ENCODE data around the gene SRSF9.
"Not testable (repeated sequence)": the region's sequence is repeated elsewhere in the genome, so short reads cannot be mapped to it uniquely, and the experiment has no call there.

SRSF9 gene, protein sequence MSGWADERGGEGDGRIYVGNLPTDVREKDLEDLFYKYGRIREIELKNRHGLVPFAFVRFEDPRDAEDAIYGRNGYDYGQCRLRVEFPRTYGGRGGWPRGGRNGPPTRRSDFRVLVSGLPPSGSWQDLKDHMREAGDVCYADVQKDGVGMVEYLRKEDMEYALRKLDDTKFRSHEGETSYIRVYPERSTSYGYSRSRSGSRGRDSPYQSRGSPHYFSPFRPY

GRCh38 chr12:120469450-120470149 is at the start of gene SRSF9:
TSS of gene SRSF9 (minus strand) at chr12:120469748. CDS start at chr12:120469609, 139 bp downstream.
- peak; percentile 91 to 97 for DNase-seq

- DNase-seq: not testable (repeated sequence)
These were observed 49.8 kb upstream of the SRSF9 start for GRCh38 chr12:120519324-120519723.

DNA sequence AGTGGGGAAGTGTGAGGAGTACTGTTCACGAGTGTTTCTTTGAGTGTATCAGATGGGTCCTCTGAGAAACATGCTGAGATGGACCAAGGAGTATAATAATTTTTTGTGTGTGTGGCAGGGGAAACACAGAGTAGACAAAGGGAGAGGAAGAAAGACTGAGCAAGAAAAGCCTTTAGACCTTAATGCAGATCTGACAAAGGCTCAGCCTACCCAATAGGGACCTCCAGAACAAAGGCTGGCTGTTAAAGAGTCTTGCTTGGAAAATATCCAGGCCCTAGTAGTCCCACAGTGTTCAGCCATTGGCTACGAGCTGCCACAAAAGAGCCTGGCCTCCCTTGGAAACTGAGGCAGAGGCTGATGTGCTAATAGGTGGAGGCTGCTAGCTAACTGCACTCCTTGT is 45.9 kb upstream of the SRSF9 start:
- DNase-seq: no peak

DNA sequence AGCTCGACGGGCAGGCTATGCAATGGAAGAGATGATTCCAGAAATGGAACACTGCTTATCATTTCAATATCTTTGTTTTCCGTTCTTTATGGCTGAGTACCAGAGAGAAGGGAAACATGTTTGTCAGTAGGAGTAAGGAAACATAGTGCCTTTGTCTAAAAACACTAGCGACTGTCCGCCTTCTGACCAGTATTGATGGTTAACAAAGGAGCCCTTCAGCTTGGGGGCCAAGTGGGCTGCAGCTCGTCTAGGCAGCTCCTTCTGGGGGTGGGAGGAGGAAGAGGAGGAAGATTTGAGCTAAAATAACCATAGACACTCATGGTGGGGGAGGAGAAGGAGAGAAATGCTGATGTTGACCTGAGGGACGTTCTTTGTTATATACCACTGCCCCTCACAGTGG is 44.5 kb upstream of the SRSF9 start:
- DNase-seq: no peak

GRCh38 chr12:120508537-120508936 is 39.0 kb upstream of the SRSF9 start:
- no peak for DNase-seq

DNA sequence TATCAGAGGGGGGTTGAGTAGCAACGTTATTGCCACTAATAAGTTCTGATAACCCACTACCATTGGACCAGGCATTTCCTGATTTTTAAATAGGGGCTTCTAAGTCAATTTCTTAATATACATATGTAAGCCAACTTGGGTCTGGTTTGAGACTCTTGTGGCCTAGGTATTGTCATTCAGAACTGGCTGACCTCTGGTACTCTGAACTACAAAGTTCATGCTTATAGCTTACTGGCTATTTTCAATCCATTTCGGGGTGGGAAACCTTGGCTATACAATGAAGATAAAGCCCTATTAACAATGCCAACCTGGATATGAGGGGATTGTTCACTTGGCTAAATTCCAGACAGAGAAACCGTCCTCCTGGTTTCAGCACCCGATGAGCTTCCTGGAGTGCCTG is 35.0 kb upstream of the SRSF9 start:
- no peak for DNase-seq

- no peak for DNase-seq
These were observed 31.0 kb upstream of the SRSF9 start for GRCh38 chr12:120500581-120500980.

DNA sequence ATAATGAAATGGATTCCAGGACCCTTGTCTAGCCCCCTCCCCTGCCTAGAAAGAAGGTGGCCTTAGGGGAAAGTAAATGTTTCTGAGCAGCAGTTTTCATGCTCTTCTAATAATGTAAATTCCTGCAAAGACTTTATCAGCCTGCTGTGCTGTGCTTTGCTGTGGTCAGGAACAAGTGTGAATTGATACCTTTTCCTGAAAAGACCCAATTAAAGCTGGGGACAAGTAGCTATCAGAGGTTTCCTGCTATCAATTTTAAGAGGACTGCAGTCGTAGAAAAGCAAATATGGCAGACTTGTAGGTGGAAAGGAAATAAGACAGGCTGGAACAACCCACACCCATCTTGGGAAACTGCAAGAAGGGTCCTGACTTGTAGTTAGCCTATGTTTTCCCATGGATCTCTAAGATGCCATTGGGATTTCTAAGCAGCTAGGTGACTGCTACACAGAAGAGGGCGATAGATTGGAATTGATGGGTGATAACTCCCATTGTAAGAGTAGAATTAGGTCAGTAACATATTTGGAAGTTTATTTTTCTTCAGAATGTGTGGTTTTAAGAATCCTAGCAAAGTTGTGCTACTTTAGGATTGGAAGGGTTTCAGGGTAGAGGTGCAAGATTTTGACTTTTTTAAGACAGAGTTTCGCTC is 29.4 kb upstream of the SRSF9 start:
- no peak for DNase-seq

DNA sequence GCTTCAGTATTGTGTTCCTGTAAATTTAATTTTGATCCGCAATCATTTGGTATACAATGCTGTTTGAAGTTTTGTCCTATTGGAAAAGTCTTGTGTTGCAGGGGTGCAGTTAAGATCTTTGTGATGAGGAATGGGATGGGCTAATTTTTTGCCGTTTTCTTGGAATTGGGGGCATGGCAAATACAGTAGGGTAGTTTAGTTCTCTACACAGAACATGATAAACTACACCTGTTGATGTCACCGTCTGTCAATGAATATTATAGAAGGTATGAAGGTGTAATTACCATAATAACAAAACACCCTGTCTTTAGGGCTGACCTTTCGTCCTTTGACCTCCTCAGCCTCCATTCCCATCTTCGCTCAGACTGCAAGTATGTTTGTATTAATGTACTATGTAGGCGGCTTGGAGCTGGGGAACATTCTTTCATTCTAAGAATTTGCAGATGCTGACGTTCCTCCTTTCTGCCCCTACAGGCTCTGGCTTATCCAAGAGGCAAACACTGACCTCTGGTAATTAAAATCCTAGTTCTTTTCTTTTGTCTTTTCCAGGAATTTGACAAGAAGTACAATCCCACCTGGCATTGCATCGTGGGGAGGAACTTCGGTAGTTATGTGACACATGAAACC is 28.1 kb upstream of the SRSF9 start:
- DNase-seq: no peak

DNA sequence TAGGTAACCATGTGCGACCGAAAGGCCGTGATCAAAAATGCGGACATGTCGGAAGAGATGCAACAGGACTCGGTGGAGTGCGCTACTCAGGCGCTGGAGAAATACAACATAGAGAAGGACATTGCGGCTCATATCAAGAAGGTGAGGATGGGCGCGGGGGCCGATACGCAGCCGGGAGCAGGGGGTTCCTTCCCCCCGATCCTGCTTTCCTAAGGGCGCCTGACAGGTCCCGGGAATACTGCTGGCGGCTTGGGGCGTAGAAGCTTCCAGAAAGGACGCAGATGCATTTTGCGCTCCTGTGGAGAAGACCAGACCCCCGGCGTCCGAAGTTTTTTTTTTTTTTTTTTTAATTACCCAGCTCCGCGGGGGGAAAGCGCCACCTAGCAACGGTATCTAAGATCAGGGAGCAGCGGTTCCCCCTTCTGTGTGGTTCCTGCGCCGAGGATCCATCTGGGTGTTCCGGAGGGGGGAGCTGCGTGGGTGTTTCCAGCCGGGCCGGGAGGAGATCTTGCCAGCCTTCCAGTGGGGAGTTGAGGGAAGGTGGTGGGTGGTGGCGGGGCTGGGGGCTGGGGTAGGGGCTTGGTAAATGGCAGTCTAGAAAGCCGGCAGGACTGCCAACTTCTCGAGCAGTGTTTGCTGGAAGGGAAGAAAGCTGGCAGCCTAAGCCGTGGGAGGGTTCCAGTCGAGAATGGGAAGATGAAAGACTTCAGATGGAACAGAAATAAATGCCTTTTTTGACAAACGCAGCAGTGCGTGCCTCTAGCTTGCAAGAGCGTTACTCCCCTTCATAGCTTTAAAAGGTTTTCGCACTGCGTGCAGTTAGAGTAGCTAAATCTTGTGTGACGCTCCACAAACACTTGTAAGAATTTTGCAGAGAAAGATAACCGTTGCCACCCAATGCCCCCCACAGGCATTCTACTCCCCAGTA is 27.1 kb upstream of the SRSF9 start:
- DNase-seq: no peak

- peak; percentile 93 to 97 for DNase-seq
These were observed 26.3 kb upstream of the SRSF9 start, which contains the start of gene DYNLL1 for GRCh38 chr12:120495731-120496412. TSS of gene DYNLL1 (plus strand) at chr12:120496113. CDS start at chr12:120496422, 309 bp downstream.

DNA sequence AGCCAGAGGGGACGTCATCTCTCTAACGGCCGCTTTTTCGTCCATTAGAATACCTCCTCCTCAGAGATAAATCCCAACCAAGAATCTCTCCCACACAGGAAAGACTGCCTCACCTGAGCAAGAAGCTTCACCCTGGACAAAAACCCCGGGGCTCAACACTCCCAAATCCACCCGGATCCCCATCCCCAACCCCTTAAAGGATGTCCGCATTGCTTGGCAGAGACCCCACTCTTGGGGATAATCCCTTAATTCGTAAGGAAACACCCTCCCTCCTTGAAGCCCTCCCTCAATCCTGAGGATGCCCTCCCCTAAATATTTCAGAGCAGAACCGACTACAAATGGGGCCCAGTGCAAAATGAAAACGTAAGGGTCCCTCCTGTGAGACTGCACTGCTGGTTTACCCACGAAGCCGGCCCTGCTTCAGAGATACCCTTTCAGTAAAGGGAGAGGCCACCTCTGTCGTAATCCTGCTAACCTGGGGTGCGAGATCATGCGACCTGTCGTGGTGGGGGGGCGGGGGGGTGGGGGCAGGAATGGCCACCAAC is 25.7 kb upstream of the SRSF9 start:
- DNase-seq: no peak

GRCh38 chr12:120490833-120491512 is 21.4 kb upstream of the SRSF9 start:
- no peak for DNase-seq

- no peak for DNase-seq
These were observed 20.8 kb upstream of the SRSF9 start for GRCh38 chr12:120490325-120490724.

DNA sequence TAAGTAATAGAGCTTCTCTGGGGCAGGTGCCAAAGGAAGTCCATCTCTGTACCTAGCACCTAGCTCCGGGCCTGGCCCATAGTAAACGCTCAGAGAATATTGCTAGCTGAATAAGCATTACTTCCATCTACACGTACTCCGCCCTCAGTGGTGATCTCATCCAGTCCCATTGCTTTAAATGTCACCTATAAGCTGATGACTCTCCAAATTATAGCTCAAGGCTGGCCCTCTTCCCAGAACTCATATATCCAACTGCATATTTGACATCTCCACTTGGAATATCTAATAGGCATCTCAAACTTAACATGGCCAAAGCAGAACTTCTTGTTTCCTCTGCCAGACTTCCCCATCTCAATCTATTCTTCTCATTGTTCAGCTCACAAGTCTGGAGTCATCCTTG is 19.5 kb upstream of the SRSF9 start:
- DNase-seq: no peak

DNA sequence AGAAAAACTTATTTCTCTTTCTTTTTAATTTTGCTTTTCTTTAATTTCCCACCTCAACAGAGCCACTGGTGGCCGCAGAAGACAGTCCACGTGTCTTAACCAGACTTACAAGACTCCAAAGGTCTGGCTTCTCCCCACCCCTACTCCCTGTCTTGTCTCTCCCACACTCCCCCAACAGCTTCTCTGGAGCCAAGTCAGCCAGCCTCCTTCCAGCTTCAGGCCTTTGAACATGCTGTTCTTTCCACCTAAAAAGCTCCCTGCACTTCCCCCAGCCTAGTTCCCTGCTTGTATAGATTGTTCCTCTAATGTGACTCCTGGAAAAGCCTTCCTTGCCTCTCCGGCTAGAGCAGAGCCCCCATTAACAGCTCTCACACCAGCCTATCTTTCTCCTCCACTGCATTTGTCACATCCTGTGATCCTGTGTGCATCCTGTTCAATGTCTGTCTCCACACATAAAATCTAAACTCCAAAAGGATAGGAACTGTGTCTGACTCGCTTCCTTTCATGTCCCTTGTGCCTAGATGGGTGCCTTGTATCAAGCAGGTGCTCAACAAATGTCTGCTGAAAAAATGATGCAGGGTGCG is 18.6 kb upstream of the SRSF9 start:
- DNase-seq: no peak

GRCh38 chr12:120487552-120487951 is 18.0 kb upstream of the SRSF9 start:
- not testable (repeated sequence) for DNase-seq

DNA sequence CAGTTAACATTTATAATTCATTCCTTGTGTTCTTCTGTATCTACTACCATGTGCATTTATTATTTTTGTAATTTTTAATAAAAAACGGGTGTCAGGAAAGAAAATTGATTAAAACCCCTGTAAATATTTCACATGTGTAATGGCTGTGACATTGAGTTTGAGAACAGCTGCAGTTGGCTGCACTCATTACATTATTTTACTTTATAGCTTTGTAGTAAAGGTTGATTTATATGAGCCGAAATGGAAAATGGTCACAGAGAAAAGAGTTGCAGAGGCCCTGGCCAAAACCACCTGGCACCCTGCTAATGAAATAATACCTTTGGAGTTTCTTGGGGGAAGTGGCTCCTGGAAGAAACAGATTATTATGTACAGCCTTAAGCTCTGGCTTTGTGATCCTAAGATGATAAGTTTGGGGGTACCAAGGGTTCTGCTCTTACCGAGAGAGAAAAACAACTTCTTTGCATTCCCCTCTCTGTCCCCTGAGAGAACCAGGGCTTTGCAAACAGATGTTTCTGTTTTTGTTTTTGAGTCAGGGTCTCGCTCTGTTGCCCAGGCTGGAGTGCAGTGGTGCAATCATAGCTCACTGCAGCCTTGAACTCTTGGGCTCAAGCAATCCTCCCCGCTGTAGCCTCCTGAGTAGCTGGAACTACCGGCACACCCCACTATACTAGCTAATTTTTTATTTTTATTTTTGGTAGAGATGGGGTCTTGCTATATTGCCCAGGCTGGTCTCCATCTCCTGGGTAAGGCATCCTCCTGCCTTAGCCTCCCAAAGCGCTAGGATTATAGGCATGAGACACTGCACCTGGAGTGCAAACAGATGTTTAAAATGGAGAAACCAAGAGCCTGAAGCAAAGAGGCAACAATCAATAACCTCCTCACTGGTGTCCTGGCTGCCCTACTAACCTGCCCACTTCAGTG is 16.7 kb upstream of the SRSF9 start:
- DNase-seq: no peak

DNA sequence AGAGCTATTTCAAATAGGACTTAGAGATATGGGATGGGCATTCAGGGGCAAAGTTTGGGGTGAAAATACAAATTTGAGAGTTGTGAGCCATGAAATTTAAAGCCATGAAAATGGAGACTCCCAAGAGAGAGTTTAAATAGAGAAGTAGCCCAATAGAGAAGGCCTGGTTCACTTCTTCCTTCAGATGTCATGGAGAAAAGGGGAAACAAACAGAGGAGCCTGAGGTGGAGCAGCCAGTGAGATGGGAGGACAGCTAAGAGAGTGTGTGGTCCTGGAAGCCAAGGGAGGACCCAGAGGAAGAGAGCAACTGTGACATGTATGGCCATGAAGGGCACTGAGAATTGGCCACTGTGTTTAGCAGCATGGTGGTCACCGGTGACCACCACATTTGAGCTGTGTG is 14.1 kb upstream of the SRSF9 start:
- DNase-seq: no peak

All from NCI-H1930 (cell line).